Stimulated activated CD4-positive, alpha-beta T cell treated with anti-CD3 and anti-CD28 coated beads, Interleukin-1b, Interleukin-23, amount 100 ng/mL, for 48 hours (primary cell): Measurements from ENCODE around the gene SSR1.

Experiments
- DNase-seq: peaks from one replicate; pipeline ENCODE4 v3.0.0-alpha.2; 2020

SSR1 gene

GRCh38 chr6:7255918-7256317 is 57.1 kb downstream of the SSR1 start:
- DNase-seq = no peak

GRCh38 chr6:7254980-7255835 is 57.8 kb downstream of the SSR1 start:
- no peak for DNase-seq

GRCh38 chr6:7252390-7252789 is 60.6 kb downstream of the SSR1 start:
- no peak for DNase-seq

DNA sequence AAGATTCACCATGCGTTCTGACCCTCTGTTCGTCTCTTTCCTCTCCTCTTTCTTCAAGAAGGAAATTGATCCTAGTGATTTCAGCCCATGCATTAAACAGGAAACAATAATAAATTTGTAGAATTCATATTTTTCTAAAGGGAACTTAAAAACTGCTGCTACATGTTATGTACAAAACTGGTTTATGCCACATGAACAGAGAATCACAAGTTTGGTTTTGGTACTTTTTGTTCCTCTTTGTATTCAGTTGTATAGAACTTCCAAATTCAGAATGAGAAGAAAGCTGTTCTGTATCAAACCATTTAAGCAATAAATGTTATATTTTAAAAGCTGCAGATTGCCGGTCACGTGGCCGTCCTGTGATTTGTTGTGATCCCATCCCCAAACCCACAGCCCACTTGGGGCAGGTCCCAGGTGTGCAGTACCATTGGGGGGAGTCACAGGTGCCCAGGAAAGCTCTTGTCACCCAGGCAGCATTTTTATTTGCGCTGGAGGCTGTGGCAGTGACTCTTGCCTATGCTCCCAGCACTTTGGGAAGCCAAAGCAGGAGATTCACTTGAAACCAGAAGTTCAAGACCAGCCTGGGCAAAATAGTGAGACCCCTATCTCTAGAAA is 61.2 kb downstream of the SSR1 start:
- no peak for DNase-seq

DNA sequence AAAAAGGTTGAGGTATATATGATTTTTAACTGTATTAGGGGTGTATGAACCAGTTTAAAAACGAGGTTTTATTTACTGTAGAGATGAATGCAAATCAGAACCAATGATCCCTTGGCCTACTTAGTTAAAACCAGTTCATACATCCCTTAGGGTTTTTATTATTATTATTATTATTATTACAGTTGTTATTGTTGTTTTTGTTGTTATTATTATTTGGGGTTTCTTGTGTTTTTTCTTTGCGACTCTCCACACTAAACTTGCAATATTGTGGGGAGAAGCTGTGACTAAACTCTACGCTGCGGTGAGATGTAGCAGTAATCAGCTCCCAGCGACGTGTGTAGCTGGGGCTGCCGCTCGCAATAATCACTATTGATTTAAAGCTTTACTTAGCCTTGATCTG is 62.2 kb downstream of the SSR1 start:
- DNase-seq = no peak

DNA sequence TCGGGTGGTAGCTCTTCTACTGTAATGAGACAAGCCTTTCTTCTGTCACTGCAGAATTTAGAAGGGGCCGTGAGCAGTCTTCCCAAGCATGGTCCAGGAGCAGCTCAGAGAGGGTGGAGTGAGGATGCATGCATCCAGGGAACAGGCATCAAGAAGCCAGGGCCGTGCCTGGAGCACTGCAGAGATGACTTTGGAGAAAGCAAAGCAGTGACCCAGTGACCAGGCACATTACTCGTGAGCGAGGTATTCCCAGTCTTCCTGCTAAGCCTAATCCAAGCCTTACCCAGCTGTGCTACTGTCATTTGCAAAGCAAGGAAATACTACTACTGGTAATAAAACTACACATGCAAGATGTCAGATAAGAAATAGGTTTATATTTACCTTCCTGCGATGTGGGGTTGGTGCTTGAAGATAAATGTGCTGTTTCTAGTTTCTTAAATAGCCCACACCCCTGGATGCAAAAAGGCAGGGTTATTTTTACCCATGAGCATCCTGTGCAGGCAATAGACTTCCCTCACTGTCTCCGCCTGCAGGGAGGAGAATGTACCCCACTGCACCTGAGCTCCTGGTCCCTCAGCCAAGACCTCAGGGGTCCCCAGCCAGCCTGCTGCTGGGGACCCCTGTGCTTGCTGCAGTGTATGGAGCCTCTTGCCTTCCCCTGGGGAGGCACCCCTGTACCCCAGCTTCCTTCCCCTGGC is 62.9 kb downstream of the SSR1 start:
- DNase-seq = no peak

- no peak for DNase-seq
Measured at GRCh38 chr6:7249391-7249790, 63.6 kb downstream of the SSR1 start.

- DNase-seq = no peak
Measured at GRCh38 chr6:7247828-7248227, 65.2 kb downstream of the SSR1 start.

DNA sequence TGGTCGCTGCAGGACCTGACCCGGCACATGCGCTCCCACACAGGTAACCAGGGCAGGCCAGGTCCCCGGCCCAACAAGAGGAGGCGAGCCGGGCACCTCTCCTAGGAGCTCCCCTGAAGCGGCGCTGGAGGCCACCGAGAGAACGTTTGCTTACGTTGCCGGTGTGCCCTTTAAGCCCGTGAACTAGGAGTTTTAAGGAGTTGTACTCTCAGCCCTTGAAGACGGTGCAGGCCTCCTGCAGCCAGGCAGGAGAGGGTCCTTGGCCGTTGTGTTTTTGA is 65.9 kb downstream of the SSR1 start:
- DNase-seq = no peak

- no peak for DNase-seq
Measured at GRCh38 chr6:7246401-7247178, 66.4 kb downstream of the SSR1 start.

- DNase-seq = no peak
Measured at GRCh38 chr6:7245668-7246393, 67.2 kb downstream of the SSR1 start.

DNA sequence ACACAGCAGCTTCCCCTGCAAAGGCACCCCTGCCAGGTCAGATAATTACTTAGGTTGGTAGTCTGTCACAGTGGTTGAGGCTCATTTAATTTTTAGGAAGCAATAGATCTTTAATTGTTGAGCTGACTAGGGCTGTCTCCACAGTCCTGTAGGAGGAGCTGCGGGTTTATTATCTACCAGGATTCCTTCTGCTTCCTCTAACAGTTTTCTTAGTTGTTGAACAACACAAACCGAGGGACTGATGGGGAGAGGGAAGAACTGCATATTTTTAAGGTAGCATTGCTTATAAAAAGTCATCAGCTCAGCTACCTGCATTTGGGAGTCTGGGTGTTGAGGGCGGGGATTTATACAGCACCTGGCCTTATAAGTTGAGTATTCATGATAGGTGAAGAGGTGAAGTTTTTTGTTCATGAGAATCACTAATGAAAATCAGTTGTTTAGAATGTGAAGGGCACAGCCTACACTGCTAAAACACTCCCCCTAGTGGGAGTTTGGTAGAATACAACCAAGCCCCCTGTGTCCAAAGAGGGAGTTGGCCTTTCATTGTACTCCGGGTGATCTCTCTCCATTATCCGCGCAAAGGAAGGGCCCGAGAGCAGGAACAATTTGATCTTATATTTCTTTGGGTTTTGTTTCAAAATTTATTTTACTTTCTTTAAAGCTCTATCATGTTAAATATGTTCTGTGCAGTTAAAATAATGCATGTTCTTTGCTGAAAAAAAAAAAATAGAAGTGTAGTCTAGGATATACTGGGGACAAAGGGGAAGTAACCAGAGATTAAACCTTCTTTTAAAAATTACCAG is 69.6 kb downstream of the SSR1 start:
- DNase-seq = peak; percentile 34

GRCh38 chr6:7242835-7243178 is 70.2 kb downstream of the SSR1 start:
- no peak for DNase-seq

DNA sequence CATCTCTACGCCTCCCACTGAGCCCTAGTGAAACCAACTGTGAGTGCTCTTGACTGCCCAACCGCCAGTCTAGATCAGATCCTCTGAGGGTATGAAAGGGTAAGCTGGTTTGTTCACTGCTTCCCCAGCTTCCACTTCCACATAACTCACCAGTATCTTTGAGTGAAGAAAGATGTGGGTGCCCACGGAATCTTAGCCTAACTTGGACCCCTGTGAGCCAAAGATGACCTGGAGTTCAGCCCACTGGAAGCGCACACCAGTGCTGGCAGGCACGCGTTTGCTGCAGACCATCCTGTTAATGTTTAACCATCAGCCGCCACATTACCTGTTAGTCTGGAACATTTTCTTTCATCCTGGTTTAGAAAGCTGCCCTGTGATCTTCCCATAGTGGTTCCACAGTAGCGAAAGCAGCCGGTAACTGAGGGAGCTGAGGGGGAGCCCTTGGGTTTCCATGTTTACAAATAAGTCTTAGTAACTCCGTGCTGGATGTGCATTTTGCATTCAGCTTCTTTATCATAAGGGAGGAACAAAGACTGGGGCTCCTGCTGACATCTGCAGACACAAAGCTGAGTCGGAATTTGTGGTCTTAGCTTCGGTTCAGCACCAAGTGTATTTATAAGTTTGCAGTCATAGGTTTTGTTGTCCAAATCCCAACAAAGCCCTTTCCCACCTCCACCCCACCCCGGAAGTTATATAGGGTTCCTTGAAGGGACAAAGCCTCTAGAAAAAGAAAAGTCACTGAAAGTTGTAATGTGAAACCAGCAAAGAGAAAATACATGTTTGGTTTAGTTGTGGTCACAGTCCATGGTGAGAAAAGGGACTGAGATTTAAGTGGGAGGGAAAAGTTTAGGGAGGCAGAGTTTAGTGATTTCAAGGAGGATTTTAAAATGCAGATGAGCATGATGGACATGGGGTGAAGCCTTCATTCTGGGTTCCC is 71.0 kb downstream of the SSR1 start:
- no peak for DNase-seq

DNA sequence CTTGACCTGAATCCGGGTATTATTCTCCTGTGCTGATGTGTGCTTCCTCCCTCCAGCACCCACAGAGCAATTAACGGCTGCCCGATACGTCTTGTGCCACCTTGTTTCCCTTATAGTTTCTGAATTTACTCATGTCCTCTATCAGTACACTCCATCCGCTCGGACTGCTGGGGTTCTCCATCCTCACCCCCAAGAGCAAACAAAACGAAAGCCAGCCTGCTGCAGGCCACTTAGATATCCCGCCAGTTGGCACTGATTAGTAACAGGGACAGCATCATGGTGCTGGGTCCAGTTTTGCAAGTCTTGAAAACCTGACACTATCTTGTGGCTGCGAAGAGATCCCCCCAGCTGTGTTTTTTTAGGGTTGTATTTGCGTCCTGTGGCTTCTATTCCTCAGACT is 71.8 kb downstream of the SSR1 start:
- no peak for DNase-seq

DNA sequence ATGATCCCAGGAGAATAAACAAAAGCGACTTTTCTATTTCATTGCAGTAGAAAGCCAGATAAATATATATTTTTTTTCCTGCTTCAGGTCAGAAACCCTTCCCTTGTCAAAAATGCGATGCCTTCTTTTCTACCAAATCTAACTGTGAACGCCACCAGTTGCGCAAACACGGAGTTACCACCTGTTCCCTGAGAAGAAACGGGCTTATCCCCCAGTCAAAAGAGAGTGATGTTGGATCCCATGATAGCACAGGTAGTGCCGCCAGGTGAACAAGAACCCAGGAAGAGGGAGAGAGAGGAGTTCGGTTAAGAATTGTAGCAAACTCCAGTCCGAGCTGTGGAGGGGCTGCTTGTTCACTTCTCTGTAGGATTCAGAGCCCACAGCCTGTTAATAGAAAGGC is 72.6 kb downstream of the SSR1 start:
- no peak for DNase-seq

DNA sequence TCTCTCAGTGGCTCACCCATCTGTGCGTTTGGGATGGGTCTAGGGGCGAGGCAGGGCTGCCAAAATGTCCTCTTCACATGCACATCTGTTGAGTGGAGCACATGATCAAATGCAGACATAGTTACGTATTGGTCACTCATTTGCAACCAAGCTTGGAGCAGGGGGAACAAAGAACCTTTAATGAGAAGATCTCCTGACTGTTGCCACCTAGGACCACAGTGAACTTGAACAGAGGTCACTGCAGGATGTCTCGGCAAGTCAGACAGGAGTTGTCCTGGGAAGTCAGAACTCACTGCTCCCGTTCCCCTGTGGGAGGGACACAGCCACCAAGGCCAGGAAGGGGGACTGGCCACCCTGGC is 73.4 kb downstream of the SSR1 start:
- no peak for DNase-seq

GRCh38 chr6:7238900-7239589 is 74.0 kb downstream of the SSR1 start:
- DNase-seq = peak; percentile 77

GRCh38 chr6:7238526-7238899 is 74.5 kb downstream of the SSR1 start:
- no peak for DNase-seq

GRCh38 chr6:7237653-7238188 is 75.3 kb downstream of the SSR1 start:
- DNase-seq = no peak
